SU-DHL-6 (cell line): Measurements from ENCODE around the gene BRSK1.

Source experiments
- H2AFZ ChIP-seq: fragments of 200-600 bp; sonication (generic); 2 replicates; pipeline ENCODE4 v1.6.1; 2014; ENCODE audit warnings: low read depth, mild to moderate bottlenecking, moderate library complexity, mixed read lengths, antibody characterized with exemption, low read length; ENCODE audit not compliant: severe bottlenecking
- H3F3A ChIP-seq: fragments of 200-600 bp; shearing (Covaris generic); 2 replicates; pipeline ENCODE4 v1.6.0; 2016; ENCODE audit warnings: antibody characterized with exemption, mild to moderate bottlenecking; ENCODE audit not compliant: insufficient read depth
- H3K27ac ChIP-seq: fragments of 200-600 bp; sonication (generic); 2 replicates; pipeline ENCODE4 v1.5.1; 2016; ENCODE audit warnings: low read depth, mild to moderate bottlenecking, low read length, moderate library complexity, mixed read lengths
- H3K27me3 ChIP-seq: fragments of 200-600 bp; sonication (generic), shearing (Covaris generic); 2 replicates; pipeline ENCODE4 v1.6.0; 2014; ENCODE audit warnings: mild to moderate bottlenecking, low read length
- H3K36me3 ChIP-seq: fragments of 200-600 bp; sonication (generic); 2 replicates; pipeline ENCODE4 v1.6.1; 2014; ENCODE audit warnings: mild to moderate bottlenecking, low read length, mixed read lengths
- H3K4me2 ChIP-seq: fragments of 300-600, 200-600 bp; shearing (Covaris generic), sonication (generic); 2 replicates; pipeline ENCODE4 v1.6.0; 2014; ENCODE audit warnings: low read length, low read depth, mild to moderate bottlenecking; ENCODE audit not compliant: poor library complexity, severe bottlenecking
- H3K4me3 ChIP-seq: fragments of 200-600 bp; sonication (generic); 2 replicates; pipeline ENCODE4 v1.5.1; 2014; ENCODE audit warnings: antibody characterized with exemption, low read length, mild to moderate bottlenecking, mixed read lengths; ENCODE audit not compliant: insufficient read depth, poor library complexity, severe bottlenecking
- H3K79me2 ChIP-seq: fragments of 200-600 bp; sonication (generic); 2 replicates; pipeline ENCODE4 v1.6.1; 2014; ENCODE audit warnings: mild to moderate bottlenecking, low read length, moderate library complexity; ENCODE audit not compliant: insufficient read depth
- H3K9ac ChIP-seq: fragments of 200-600 bp; sonication (generic); 2 replicates; pipeline ENCODE4 v1.7.0; 2014; ENCODE audit warnings: mild to moderate bottlenecking, low read length
- H3K9me2 ChIP-seq: fragments of 200-600 bp; sonication (generic); replicated peaks from 2 replicates; pipeline ENCODE4 v1.6.1; 2014; ENCODE audit warnings: low read length; ENCODE audit not compliant: insufficient read depth
- H3K9me3 ChIP-seq: fragments of 200-600 bp; sonication (generic); 2 replicates; pipeline ENCODE4 v1.6.1; 2014; ENCODE audit warnings: low read length, mixed read lengths; ENCODE audit not compliant: insufficient read depth
- H4K20me1 ChIP-seq: fragments of 200-600 bp; sonication (generic); 2 replicates; pipeline ENCODE4 v1.6.1; 2014; ENCODE audit warnings: low read depth, mild to moderate bottlenecking, antibody characterized with exemption, low read length, moderate library complexity, mixed read lengths
- EZH2phosphoT487 ChIP-seq: fragments of 200-600 bp; sonication (generic), shearing (Covaris generic); conservative IDR thresholded peaks from 2 replicates; pipeline ENCODE4 v1.6.1; 2018; ENCODE audit warnings: mild to moderate bottlenecking, antibody characterized with exemption, low read length, moderate library complexity, mixed read lengths
- TF ChIP-seq, protein P1 (sequence below): fragments of 200-600 bp; sonication (generic); IDR thresholded peaks from one replicate; pipeline ENCODE4 v1.5.1; 2017; ENCODE audit warnings: antibody characterized with exemption, mild to moderate bottlenecking, low read length, moderate library complexity; ENCODE audit not compliant: insufficient read depth, poor library complexity, severe bottlenecking

BRSK1 gene

DNA sequence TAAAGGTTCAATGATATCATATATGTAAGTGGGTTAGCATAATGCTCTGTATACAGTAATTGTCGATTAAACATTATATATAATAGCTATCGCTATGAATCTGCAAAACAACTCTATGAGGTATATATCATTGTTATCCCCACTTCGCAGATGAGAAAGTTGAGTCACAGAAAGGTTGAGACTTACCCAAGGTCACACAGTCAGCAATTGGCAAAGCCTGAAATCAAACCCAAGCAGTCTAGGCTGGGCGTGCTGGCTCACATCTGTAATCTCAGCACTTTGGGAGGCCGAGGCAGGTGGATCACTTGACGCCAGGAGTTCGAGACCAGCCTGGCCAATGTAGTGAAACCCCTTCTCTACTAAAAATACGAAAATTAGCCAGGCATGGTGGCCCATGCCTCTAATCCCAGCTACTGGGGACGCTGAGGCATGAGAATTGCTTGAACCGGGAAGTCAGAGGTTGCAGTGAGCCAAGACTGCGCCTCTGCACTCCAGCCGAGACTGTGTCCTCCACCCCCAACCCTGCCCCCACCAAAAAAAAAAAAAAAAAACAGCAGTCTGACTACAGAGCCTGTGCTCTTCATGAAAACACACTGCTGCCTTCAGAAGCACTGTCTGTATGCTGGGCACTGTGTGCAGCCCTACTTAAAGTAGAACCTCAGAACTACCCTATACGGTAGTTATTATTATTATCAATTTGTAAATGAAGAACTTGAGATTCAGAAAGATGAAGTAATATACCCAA is 5.2 kb upstream of the BRSK1 start:
- H3K79me2 ChIP-seq = no peaks in the 10 kb centered on the region
- peak overlapping the region; percentile 73 for H3K4me2 ChIP-seq
- no peaks in the 10 kb centered on the region for H3K27me3 ChIP-seq
- no peak overlapping the region for H2AFZ ChIP-seq
- H3K36me3 ChIP-seq = no peaks in the 10 kb centered on the region
- no peak for TF ChIP-seq EZH2phosphoT487
- TF ChIP-seq, protein P1, sequence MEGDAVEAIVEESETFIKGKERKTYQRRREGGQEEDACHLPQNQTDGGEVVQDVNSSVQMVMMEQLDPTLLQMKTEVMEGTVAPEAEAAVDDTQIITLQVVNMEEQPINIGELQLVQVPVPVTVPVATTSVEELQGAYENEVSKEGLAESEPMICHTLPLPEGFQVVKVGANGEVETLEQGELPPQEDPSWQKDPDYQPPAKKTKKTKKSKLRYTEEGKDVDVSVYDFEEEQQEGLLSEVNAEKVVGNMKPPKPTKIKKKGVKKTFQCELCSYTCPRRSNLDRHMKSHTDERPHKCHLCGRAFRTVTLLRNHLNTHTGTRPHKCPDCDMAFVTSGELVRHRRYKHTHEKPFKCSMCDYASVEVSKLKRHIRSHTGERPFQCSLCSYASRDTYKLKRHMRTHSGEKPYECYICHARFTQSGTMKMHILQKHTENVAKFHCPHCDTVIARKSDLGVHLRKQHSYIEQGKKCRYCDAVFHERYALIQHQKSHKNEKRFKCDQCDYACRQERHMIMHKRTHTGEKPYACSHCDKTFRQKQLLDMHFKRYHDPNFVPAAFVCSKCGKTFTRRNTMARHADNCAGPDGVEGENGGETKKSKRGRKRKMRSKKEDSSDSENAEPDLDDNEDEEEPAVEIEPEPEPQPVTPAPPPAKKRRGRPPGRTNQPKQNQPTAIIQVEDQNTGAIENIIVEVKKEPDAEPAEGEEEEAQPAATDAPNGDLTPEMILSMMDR = no peak
- H3K4me3 ChIP-seq = no peak overlapping the region
- no peak overlapping the region for H3K9ac ChIP-seq
- peaks cover 41% of the 10 kb centered on the region for H3F3A ChIP-seq
- no peaks in the 10 kb centered on the region for H4K20me1 ChIP-seq
- no peaks in the 10 kb centered on the region for H3K9me3 ChIP-seq
- H3K27ac ChIP-seq = no peak overlapping the region
- no peaks in the 10 kb centered on the region for H3K9me2 ChIP-seq

DNA sequence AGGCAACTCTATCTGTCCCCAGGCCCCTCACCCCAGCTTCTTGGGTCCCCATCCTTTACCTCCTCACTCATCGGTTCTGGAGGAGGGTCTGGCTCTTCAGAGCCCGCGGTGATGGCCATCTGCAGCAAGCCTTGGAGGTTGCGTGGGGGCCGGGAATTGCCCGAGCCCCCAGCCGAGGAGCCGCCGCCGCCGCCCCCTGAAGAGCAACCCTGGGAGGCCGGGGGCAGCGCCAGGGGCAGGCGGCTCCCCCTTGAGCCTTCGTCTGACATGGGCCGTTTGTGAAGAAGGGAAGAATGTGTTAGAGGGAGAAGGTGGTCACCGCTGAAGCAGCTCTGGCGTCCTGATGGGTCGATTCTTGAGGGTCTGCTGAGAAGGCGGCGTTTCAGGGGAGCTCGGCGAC is 4.5 kb upstream of the BRSK1 start:
- no peaks in the 10 kb centered on the region for H3K9me3 ChIP-seq
- H3K27me3 ChIP-seq = no peaks in the 10 kb centered on the region
- no peaks in the 10 kb centered on the region for H4K20me1 ChIP-seq
- peaks cover 41% of the 10 kb centered on the region for H3F3A ChIP-seq
- no peaks in the 10 kb centered on the region for H3K79me2 ChIP-seq
- peak overlapping the region; percentile 60 for H2AFZ ChIP-seq
- no peak overlapping the region for H3K27ac ChIP-seq
- no peaks in the 10 kb centered on the region for H3K9me2 ChIP-seq
- H3K4me2 ChIP-seq = peak overlapping the region; percentile 73
- peak overlapping the region; percentile 66 for H3K9ac ChIP-seq
- no peaks in the 10 kb centered on the region for H3K36me3 ChIP-seq
- peak overlapping the region; percentile 80 for H3K4me3 ChIP-seq
- TF ChIP-seq, protein P1 = no peak
- no peak for TF ChIP-seq EZH2phosphoT487

DNA sequence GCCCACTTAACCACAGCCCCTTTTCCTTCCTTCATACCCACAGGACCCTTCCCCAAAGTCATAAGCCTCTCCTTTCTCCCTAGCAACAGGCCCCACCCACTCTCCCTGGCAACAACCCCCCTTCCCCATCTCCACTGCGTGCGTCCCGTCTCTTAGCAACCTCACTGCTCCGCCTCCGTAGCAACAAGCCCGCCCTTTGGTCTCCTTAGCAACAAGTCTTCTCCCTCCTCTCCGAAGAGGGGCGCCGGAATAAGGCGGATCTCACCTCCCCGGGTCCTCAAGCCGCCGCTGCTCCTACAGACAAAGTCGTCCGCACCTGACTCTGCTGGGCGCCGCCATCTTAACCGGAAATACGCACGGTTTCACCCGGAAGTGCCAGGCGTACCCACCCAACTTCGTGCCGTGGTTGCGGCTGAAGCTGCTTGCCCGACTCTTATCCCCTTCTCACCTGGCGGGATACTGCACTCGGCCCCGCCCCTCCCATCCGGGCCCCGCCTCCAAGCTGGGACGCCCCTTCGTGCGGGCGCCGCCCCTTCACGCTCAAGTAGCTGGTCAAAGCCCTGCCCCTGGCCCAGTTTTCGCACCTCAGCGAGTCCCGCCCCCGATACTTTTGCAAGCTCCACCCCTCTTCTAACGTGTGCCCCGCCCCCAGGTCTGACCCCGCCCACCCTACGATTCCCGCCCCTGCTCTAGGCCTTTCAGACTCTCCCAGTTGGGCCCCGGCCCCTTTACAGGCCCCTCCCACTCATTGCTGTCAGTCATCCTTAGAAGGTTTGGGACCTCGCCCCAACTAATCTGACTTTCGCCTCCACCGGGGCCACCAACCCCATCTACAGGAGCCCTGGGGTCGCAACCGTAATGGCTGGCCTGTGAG is 3.8 kb upstream of the BRSK1 start, which contains the start of gene HSPBP1:
HSPBP1 (minus strand) TSS at position 341 of the 874 bp plus-strand sequence. CDS start 502 bp downstream, outside the sequence.
- H3K9ac ChIP-seq = peak within 1 kb of the TSS; percentile 66
- H3F3A ChIP-seq = peaks cover 37% of the 10 kb centered on the region
- no peak for TF ChIP-seq EZH2phosphoT487
- TF ChIP-seq, protein P1 = no peak
- peak within 1 kb of the TSS; percentile 25 for H3K27ac ChIP-seq
- H3K9me3 ChIP-seq = no peaks in the 10 kb centered on the region
- H3K9me2 ChIP-seq = no peaks in the 10 kb centered on the region
- peak within 1 kb of the TSS; percentile 73 for H3K4me2 ChIP-seq
- H3K27me3 ChIP-seq = no peaks in the 10 kb centered on the region
- peak within 1 kb of the TSS; percentile 80 for H3K4me3 ChIP-seq
- H2AFZ ChIP-seq = peak within 1 kb of the TSS; percentile 69
- H3K79me2 ChIP-seq = no peaks in the 10 kb centered on the region
- no peaks in the 10 kb centered on the region for H3K36me3 ChIP-seq
- no peaks in the 10 kb centered on the region for H4K20me1 ChIP-seq
